IPS-NIHi7 (cell line): Measurements from ENCODE around the gene LOXL3.
A peak's percentile ranks its signal among the peaks of the same experiment; 100 is the strongest.

ENCODE experiments used
- DNase-seq: peaks from one replicate; pipeline ENCODE4 v3.0.0; 2012; ENCODE audit warnings: mixed read lengths; ENCODE audit errors: extremely low spot score

The LOXL3 gene

DNA sequence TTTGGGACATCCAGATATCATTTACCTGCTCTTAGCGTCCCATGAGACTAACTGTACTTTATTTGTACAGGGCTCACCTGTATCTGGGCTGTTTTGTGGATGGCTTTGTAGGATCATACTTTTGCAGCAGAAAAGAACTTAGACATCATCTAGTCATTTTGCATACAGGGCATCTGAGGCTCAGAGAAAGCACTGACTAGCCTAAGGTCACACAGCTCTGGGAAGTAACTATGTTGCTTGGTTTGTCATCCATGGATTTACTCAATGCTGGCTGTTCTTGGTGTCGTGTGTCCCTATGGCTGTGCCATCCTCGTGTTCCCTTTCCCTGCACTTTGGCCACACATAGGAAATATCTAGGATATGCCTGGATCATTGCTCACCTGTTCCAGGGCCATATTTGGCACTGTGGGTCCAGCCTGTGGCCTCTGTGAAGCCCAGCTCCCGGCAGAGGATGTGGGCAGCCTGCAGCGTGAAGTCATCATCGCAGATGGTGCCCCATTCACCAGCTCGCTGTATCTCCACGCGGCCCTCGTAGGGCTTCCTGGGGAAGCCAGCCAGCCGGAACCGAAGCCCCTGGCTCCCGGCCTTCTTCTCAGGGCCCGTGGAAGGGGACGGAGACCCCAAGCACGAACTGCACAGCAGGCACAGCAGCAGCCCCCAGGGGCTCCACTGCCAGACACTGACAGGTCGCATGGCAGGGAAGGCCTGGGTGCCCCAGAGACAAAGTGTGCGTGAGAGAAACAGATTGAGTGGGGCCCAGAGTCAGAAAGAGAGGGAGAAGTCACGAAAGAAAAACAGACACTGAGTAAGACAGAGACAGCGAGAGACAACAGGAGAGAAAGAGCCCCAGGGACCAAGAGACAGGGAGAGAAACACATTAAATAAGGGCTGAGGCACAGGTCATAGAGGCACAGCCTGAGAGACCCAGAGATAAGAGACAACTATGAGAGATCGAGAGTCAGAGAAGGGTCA, 1.5 kb downstream of the LOXL3 start:
- DNase-seq: no peak

DNA sequence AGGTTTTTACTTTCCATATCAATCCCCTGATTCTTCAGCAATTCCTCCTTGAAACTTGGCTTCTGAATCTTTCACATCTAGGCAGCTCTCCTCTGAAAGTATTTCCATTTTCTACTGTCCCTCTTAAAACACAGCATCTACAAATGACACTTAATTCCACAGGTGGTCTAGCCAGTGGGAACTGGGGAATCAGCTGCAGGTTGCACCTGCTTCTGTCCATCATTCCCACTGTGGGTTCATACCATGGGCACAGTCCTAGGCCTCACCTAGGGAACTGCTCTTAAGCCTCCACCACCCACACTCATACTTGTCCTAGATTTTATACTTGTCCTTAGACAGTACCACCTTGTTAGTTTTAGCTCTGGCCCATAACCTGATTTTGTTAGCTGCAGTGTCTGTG, 2.2 kb downstream of the LOXL3 start:
- DNase-seq: no peak

DNA sequence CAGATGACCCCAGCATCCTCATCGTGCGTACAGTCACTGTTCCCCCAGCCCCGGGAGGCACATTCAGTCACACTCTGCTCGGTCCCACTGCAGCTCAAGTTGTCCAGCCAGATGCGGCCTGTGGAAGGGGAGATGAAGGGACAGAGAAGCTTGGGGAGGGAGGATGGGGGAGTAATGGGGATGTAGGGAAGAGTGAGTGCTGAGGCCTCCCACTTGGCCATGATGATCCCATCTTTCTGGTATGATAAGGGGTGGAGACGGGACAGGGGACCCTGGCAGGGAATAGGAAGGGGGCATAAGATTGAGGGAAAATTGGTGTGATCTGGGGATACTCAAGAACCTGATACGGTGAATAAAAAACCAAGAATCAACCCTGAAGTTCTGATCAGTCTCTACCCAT, 3.5 kb downstream of the LOXL3 start:
- DNase-seq: no peak

DNA sequence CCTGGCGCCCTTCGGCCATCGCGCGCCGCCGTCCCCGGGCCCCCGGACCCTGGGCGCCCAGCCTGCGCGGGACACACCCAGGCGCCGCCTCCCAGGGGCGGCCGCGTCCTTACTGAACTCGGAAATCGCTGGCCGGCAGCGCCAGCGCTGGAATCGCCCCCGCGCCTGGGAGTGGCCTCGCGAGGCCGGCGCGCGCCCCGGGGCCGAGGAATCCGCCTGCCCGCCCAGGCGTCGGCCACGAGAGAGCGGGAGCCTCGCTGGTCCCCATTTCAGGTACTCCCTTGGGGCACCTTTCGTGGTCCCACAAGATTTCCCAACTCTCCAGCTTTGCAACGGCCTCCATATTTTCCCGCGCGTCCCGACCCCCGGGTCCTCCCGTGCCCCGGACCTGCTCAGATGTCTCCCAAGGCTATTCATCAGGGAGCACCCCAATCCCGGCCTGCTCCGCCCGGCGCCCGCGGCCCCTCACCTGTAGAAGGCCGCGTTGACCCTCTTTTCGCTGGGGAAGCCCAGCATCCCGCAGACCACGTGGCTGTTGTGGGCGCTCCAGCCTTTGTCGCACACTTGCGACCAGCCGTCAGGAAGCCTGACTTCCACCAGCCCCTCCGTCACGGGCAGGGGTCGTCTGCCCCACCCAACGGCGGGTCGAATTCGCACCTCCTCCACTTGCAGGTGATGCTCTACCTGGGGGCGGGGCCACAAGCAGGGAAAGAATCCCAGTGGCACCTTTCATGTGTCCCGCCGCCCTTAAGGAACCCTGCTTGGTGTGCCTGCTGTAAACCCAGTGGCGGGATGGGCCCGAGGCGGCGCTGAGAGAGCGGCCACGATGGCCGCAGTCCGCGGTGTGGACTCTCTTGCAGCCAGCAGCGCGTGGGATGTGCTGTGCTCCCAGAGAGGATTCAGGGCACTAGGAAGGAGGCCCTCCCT, 4.6 kb downstream of the LOXL3 start:
- DNase-seq: peak; percentile 78

DNA sequence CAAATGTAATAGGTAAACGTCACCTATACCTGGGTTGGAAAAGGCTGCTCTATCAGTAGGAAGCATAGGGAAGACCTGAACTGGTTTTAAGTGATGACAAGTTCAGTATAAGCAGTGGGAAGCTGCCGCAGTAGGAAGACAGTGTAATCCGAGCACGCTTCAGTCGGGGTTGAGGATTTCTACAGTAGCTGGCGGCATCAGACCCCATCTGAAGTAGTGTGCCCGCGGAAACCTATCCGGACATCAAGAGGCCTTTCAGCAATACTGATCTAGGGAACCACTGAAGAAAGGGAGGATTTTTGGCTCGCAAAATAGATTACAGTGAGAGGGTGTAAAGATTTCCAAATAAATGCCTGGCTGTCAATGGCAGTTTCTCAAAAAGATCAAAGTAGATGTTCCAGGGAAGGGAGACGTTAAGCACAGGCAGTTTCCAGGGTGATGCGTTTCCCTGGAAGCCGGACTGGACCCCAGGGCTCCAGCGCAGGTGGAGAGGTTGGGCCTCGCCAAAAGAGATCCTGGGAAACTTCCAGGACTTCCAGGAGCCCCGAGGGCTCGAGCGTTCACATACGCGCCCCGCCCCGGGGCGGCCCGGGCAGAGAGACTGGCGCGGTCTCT, 5.3 kb downstream of the LOXL3 start:
- peak; percentile 44 for DNase-seq

DNA sequence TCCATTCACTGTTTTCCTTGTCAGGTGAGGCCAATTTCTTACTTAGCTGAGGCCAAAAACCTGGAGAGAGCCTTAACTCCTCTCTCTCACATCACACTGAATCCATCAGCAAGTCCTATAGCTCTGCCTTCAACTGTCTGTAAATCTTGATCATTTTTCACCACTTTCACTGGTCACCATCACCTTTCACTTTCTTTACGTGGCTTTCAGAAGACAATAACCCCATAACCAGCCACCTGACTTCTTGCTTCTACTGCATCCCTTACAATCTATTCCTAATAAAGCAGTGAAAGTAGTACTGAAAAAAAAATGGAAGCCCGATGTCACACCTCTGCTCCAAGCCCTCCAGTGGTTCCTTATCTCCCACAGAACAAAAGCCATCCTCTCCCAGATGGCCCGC, 7.7 kb downstream of the LOXL3 start:
- no peak for DNase-seq

DNA sequence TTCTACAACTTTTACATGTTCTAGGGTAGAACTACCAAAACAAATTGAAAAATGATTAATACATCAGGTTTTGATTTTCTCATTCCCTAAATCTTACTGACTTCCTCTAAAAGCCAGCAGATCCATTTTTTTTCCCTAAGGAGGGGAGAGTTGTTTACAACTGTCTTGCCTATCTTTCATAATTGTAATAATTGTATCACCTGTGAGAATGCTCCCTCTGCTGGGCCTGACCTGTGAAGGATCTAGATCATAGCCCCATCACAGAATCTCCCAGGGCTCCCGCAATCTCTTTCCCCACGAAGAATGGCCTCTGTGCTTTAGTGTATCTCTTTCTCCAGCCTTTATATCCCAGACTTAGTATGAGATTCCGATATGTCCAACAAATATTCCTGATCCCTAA, 9.1 kb downstream of the LOXL3 start:
- no peak for DNase-seq

DNA sequence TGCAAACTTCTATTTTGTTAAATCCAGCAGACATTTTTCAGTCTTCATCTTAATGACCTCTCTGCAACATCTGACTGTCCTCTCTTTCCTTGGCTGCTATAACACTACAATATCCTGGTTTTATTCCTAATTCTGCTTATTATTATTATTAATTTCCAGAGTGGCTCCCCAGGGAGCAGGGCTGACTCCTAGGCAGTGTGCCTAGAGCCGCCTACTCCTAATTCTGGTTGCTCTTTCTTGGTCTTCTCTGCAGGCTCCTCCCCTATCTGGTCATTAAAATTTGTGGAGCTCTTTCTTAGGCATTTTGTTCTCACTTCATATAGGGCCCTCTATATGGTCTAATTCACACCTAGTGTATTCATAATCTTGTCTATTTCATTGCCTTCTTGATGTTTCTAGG, 10.8 kb downstream of the LOXL3 start:
- no peak for DNase-seq

DNA sequence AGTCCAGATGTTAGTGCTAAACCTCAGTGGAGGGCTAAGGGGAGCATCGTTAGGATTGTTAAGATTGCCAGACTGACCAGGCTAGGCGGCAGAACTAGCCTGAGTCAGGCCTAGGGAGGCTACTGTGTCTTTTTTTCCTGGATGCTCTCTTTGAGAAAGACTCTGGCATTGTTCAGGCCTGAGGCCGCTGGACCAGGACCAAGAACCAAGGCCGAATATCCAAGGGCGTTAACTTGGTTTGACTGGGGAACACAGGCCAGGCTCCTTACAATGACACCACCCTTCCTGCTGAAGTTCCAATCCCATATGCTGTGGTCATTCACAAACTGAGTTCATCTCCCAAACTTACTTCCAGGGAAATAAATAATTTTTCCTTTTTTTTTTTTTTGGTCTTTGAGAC, 13.5 kb downstream of the LOXL3 start:
- no peak for DNase-seq

DNA sequence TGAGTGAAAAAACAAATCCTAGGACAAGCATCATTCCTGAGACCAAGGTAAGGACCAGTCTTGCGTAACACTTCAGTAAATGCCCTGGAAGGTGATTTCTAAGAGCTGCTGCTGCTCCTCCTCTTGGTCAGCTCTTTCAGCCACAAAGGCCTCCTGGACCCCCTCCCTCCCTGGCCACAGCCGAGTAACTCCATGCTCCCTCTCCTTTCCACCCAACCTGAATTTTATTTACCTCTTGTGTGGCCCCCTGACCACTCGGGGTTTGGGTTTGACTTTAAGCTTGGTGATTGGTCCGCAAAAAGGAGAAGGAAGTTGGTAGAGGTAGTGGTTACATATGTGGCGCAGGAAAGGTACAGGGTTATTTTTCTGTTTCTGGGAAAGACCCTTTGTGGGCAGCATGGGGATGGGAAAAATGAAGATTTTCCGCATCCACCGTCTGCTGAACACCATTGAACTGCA, 14.8 kb downstream of the LOXL3 start:
- DNase-seq: no peak

DNA sequence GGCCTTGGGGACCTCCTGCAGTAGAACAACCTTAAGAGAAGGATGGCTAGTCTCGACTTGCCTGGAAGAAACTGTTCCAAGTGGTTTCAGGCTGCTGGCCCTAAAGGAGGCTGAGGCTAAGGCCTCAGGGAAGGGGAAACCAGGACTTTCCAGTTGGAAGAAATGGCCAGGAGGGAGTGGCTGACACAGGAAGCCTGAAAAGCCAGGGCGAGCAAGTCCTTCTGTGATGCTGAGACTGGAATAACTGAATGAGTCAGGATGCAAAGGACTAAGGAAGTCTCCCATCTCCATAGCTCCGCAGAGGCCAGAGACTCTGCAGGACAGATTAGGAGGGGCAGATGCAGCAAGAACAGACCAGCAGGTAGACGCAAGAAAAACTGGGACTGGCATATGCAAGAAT, 16.6 kb downstream of the LOXL3 start:
- DNase-seq: no peak

DNA sequence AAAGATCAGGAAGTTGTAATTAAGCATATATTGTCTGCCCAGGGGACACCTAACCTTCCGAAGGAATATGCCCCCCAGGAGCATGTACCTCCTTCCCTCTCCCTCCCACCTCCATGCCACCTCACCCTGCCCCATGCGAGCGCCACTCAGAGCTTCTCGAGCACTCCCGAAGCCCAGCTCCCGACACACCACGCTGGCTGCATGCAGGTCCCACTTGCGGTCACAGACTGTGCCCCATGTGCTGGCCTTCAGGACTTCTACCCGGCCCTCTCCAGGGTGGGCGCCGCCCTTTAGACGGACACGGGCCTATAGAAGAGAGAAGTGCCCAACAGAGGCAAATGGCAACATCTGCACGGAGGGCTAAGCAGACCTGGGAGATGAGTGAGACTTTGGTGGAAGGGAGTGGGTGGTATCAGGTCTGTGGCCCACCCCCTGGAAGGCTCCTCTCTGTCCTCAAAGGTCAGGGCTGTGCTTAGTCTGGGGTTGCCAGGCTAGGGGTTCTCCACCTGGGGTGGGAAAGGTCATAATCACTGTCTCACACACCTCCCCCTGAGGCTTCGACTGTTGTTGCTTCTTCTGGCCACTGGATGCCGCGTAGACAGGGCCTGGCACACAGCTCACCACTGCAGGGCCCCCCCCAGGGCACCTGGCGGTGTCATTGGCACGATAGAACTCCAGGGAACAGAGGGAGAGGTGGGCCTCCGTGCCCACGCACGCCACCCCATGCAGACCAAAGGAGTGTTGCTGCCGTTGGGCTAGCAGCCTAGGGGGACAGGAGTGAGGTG, 17.4 kb downstream of the LOXL3 start:
- DNase-seq: no peak

DNA sequence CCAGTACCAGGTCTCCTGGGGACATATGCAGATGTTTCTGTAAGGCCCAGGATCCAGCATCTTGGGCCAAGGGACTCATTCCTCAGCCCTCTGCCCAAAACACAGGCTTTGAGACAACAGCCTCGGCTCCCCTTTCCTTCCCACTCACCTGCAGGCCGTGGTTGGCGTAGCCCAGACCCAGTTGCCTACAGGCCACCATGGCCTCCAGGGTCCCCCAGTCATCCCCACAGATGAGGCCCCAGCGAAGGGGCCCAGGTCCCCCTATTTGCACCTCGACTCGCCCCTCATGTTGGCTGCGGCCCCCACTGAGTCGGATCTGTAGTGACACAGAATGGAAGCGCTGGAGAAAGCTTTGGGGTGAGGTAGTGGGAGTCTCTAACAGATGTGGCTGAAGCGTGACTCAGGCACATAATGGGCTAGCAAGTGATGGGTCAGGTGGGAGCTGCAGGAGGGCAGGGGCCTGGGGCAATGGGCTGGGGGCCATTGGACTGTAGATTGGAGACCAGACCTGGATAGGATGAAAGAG, 18.2 kb downstream of the LOXL3 start:
- DNase-seq: no peak

DNA sequence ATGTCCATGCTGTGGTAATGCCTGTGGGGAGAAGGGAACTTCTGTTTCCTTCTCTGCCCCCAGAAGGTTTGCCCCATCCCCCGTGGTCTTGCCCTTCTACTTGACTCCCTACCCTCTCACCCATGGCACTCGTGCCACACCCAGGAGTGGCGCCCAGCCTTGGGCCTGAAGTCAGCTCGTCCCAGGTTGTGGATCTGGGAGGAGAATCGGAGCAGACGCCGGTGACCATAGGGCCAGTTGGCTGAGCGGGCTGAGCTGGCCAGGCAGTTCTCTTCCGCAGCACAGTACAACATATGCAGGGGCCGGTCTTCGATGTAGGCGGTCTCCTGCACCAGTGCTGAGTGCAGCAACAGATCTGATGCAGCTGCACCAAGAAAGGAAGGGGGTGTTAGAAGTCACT, 19.3 kb downstream of the LOXL3 start:
- no peak for DNase-seq

DNA sequence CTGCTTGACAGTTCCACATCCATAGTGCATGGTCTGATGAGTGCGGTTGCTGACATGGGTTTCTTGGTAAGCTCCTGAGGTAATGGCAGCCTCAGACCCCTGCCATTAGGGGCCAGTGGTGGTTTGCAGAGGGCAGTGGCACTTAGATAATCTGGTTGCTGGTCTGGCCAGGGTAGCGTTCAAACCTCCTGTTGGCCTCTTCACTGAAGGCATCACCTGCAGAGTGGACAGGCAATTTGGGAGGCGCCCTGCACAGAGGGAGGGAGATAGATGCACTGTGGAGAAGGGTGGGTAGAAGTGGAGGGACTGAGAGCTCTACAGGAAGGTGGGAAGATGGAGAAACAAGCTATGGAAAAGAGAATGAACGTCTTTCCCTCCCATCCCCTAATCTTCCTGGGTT, 20.3 kb downstream of the LOXL3 start:
- DNase-seq: no peak

DNA sequence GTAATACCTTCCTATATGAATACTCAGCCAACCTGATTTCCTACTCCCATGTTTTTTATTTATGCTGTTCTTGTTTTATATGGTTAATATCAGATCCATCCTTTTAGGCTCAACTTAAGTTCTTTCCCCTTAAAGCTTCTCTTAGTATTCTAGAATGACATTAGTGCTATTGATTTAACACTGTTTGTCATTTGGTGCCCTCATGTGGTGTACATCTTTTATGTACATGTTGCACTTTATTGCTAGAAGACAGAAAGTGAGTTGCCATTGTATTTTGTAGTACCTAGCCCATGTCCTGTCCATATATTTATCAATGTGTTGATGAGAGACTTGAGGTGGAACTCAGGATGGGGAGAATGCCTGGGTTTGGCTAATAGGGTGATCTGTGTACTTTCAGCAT, 21.5 kb downstream of the LOXL3 start:
- no peak for DNase-seq

DNA sequence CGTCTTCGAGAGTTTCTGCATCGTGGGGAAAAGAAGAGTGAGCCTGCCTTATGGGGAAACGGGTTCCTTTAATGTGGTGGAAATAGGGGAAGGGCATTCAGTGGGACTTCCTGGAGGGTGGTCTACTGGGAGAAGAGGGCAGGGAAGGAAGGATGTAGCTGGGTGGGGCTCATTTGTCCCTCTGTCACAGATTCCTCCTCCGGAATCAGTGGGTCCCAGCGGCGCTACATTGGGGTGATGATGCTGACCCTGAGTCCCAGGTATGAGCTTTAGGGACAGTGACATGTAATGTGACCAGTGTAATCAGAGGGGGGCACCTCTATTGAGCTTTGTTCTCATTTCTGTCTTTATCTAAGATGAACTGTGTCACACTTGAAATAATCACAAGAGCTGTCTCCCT, 22.1 kb downstream of the LOXL3 start:
- no peak for DNase-seq

DNA sequence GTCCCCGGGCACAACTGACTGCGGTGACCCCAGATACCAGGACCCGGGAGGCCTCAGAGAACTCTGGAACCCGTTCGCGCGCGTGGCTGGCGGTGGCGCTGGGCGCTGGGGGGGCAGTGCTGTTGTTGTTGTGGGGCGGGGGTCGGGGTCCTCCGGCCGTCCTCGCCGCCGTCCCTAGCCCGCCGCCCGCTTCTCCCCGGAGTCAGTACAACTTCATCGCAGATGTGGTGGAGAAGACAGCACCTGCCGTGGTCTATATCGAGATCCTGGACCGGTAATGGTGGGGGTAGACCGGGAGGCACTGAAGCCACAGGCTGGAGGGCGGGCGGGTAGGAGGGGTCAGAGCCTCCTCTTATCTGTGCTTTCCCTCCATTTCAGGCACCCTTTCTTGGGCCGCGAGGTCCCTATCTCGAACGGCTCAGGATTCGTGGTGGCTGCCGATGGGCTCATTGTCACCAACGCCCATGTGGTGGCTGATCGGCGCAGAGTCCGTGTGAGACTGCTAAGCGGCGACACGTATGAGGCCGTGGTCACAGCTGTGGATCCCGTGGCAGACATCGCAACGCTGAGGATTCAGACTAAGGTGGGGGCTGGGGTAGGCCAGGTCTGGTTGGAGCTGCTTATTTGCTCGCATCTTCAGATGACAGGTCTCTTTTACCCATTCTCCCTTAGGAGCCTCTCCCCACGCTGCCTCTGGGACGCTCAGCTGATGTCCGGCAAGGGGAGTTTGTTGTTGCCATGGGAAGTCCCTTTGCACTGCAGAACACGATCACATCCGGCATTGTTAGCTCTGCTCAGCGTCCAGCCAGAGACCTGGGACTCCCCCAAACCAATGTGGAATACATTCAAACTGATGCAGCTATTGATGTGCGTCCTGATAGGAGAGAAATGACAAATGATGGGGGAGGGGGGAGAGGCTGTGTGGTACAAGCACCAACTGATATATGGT, 23.2 kb downstream of the LOXL3 start:
- DNase-seq: peak; percentile 70

DNA sequence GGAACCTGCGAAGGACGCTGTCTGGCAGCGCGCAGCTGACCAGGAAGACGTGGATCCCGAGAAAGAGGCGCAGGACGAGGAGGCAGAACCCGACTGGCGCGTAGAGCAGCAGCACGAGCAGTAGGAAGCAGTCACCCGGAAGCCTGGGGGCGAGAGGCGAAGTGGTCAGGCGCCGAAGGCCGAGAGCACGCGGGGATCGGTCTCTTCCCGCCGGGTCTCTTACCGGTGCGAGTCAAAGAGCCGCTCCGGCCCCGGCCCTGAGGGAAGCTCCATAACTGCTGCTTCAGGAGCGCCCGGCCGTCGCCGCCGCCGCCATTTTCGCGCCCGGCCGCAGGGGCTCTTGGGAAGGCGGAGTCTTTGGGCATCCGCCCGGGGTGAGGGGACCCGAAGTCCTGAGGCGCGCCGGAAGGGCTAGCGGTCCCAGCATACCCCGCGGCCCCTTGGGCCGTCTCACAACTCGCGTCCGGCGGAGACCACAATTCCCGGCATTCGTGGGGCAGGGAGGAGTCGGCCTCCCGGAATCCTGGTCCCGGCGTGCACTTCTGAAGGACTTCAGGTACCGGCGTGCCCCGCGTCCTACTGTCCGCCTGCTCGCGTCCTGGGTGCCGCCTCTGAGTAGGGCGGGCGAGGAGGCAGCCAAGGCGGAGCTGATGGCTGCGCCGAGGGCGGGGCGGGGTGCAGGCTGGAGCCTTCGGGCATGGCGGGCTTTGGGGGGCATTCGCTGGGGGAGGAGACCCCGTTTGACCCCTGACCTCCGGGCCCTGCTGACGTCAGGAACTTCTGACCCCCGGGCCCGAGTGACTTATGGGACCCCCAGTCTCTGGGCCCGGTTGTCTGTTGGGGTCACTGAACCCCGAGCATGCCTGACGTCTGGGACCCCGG, 24.1 kb downstream of the LOXL3 start, which contains the start of the genes AUP1 and HTRA2:
Gene AUP1 (minus strand): TSS at position 350 of the 882 bp plus-strand sequence. CDS start 77 bp downstream, at position 273.
Gene HTRA2 (plus strand): TSS at position 577 of the 882 bp plus-strand sequence. CDS start 74 bp downstream, at position 651.
- DNase-seq: peak; percentile 99
